HG02840 (cell line): ENCODE data around the gene KNG1.
A peak's percentile ranks its signal among the peaks of the same experiment; 100 is the strongest.

Experiments used
- ATAC-seq: cut with Tn5 transposase; IDR thresholded peaks from one replicate; pipeline ENCODE4 v1.9.1; 2021; ENCODE audit warnings: mild to moderate bottlenecking, moderate library complexity, moderate number of reproducible peaks; ENCODE audit not compliant: unreplicated experiment, low FRiP score

Gene KNG1

GRCh38 chr3:186772281-186772694 lies 55.1 kb downstream of the KNG1 start:
- ATAC-seq: peak; percentile 32

- ATAC-seq: peak; percentile 85
Observed at GRCh38 chr3:186772701-186773417, 55.7 kb downstream of the KNG1 start.

- no peak for ATAC-seq
Observed at GRCh38 chr3:186775999-186776398, 58.8 kb downstream of the KNG1 start.

- ATAC-seq: no peak
Observed at GRCh38 chr3:186779204-186779603, 62.0 kb downstream of the KNG1 start.

- ATAC-seq: peak; percentile 8
Observed at GRCh38 chr3:186782542-186783057, 65.4 kb downstream of the KNG1 start.

GRCh38 chr3:186783058-186783730 lies 66.0 kb downstream of the KNG1 start, which contains the start of gene EIF4A2:
TSS of gene EIF4A2 (plus strand) at chr3:186783577. CDS start at chr3:186783611, 34 bp downstream.
- peak; percentile 64 for ATAC-seq

GRCh38 chr3:186783731-186784515 lies 66.8 kb downstream of the KNG1 start:
- peak; percentile 46 for ATAC-seq

GRCh38 chr3:186784820-186785494 lies 67.8 kb downstream of the KNG1 start:
- ATAC-seq: no peak

- ATAC-seq: no peak
Observed at GRCh38 chr3:186785495-186786018, 68.4 kb downstream of the KNG1 start.

GRCh38 chr3:186786922-186787321 lies 69.8 kb downstream of the KNG1 start:
- ATAC-seq: no peak

- ATAC-seq: no peak
Observed at GRCh38 chr3:186787642-186788481, 70.7 kb downstream of the KNG1 start.

- no peak for ATAC-seq
Observed at GRCh38 chr3:186788482-186789370, 71.6 kb downstream of the KNG1 start.

GRCh38 chr3:186789554-186790260 lies 72.5 kb downstream of the KNG1 start:
- ATAC-seq: no peak

GRCh38 chr3:186790261-186790981 lies 73.3 kb downstream of the KNG1 start:
- no peak for ATAC-seq
